ENCODE results near the gene NELFCD.
"Not testable (repeated sequence)": the region's sequence is repeated elsewhere in the genome, so short reads cannot be mapped to it uniquely, and the experiment has no call there.

NELFCD gene

DNA sequence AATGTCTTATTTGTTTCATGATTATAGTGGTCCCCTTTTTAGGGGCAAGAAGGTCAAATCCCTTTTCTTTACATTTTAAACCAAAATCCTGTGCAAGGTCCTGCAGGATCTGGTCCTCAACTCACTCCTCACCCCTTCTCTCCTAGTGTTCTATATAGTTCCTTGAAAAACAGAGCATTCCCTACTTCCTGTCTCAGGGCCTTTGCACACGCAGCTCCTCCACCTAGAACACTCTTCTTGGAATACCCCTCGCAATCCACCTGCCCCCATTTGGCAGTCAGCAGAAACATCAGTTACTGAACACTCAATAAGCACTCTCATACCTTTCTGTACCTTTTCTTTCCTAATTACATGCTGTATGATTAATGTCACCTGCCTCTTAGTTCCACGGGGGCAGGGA is 54.3 kb downstream of the NELFCD start:
- no peak overlapping the region for H3K4me2 ChIP-seq (ENCODE audit: low read depth, low read length, poor library complexity, severe bottlenecking)
- peaks cover 55% of the 10 kb centered on the region for H3F3A ChIP-seq (ENCODE audit: insufficient read depth)
- H3K4me3 ChIP-seq (ENCODE audit: insufficient read depth, low read length, poor library complexity, severe bottlenecking) = no peak overlapping the region
- no peaks in the 10 kb centered on the region for H3K9me2 ChIP-seq (replicated peaks; ENCODE audit: insufficient read depth, low read length)
- peaks cover 13% of the 10 kb centered on the region; the same call in 1 of the 2 replicates for H4K20me1 ChIP-seq (ENCODE audit: low read depth, low read length)
- TF ChIP-seq, protein P1, sequence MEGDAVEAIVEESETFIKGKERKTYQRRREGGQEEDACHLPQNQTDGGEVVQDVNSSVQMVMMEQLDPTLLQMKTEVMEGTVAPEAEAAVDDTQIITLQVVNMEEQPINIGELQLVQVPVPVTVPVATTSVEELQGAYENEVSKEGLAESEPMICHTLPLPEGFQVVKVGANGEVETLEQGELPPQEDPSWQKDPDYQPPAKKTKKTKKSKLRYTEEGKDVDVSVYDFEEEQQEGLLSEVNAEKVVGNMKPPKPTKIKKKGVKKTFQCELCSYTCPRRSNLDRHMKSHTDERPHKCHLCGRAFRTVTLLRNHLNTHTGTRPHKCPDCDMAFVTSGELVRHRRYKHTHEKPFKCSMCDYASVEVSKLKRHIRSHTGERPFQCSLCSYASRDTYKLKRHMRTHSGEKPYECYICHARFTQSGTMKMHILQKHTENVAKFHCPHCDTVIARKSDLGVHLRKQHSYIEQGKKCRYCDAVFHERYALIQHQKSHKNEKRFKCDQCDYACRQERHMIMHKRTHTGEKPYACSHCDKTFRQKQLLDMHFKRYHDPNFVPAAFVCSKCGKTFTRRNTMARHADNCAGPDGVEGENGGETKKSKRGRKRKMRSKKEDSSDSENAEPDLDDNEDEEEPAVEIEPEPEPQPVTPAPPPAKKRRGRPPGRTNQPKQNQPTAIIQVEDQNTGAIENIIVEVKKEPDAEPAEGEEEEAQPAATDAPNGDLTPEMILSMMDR (IDR thresholded peaks at IDR 0.05; ENCODE audit: insufficient read depth, low read length, poor library complexity, severe bottlenecking) = no peak
- no peak for TF ChIP-seq EZH2phosphoT487 (conservative IDR thresholded peaks at IDR 0.05; ENCODE audit: low read length)
- H3K27me3 ChIP-seq (ENCODE audit: low read length) = no peaks in the 10 kb centered on the region
- H3K79me2 ChIP-seq (ENCODE audit: insufficient read depth, low read length) = peaks cover 54% of the 10 kb centered on the region
- no peaks in the 10 kb centered on the region for H3K9me3 ChIP-seq (ENCODE audit: insufficient read depth, low read length)
- no peak overlapping the region for H3K27ac ChIP-seq (ENCODE audit: low read depth, low read length)
- no peak overlapping the region for H2AFZ ChIP-seq (ENCODE audit: low read depth, low read length, severe bottlenecking)
- no peak overlapping the region for H3K9ac ChIP-seq (ENCODE audit: low read length)
- H3K36me3 ChIP-seq (ENCODE audit: low read length) = peaks cover 47% of the 10 kb centered on the region

DNA sequence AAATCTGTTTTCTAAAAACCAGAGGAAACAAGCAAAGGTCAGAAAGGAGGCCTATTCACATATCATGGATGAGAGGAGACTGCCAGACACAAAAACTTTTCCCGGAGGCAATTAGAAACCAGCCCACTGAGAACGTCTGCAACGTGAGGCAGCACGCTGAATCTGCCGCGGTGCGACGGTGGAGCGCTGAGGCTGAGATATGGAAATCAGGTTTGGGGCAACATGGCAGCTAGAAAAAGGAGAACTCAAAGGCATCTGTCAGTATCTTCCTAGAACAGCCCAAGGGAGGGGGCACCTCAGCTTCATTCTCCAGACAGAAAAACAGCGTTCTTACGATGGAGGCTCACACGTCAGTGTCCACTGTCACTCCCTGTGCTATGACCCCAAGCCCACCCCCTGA is 56.3 kb downstream of the NELFCD start:
- Histone ChIP-seq H3K9ac (ENCODE audit: low read length) (no peak overlapping the region), H3K9me2 (replicated peaks; ENCODE audit: insufficient read depth, low read length) (no peaks in the 10 kb centered on the region), H3K4me3 (ENCODE audit: insufficient read depth, low read length, poor library complexity, severe bottlenecking) (no peak overlapping the region), H3K36me3 (ENCODE audit: low read length) (peaks cover 39% of the 10 kb centered on the region), H3K27me3 (ENCODE audit: low read length) (no peaks in the 10 kb centered on the region), H3K4me2 (ENCODE audit: low read depth, low read length, poor library complexity, severe bottlenecking) (no peak overlapping the region), H3K79me2 (ENCODE audit: insufficient read depth, low read length) (peaks cover 56% of the 10 kb centered on the region), H3K9me3 (ENCODE audit: insufficient read depth, low read length) (no peaks in the 10 kb centered on the region), H4K20me1 (ENCODE audit: low read depth, low read length) (peaks cover 23% of the 10 kb centered on the region; the same call in 1 of the 2 replicates), H2AFZ (ENCODE audit: low read depth, low read length, severe bottlenecking) (no peak overlapping the region), H3K27ac (ENCODE audit: low read depth, low read length) (no peak overlapping the region), H3F3A (ENCODE audit: insufficient read depth) (peaks cover 50% of the 10 kb centered on the region)
- TF ChIP-seq EZH2phosphoT487 (conservative IDR thresholded peaks at IDR 0.05; ENCODE audit: low read length) = no peak
- TF ChIP-seq, protein P1 (IDR thresholded peaks at IDR 0.05; ENCODE audit: insufficient read depth, low read length, poor library complexity, severe bottlenecking) = no peak

DNA sequence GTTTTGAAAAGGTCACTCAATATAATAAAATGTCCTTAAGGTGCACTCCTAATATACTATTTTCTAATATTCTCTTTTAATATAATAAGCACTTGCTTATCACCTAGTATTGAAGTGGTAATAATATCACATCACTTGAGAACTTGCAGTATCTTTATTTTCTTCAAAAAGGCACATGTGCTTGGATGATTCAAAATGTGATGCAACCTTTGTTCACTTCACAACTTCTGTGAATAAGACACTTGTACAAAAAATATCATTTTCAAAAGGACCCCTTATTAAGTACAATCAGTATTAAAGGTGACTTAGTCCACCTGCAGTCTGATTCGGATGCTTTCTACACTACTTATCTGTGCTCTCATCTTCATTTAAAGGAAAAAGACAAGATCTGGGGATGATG is 58.2 kb downstream of the NELFCD start:
- peaks cover 59% of the 10 kb centered on the region for H3K79me2 ChIP-seq (ENCODE audit: insufficient read depth, low read length)
- H4K20me1 ChIP-seq (ENCODE audit: low read depth, low read length) = peaks cover 23% of the 10 kb centered on the region; the same call in 1 of the 2 replicates
- no peak overlapping the region for H2AFZ ChIP-seq (ENCODE audit: low read depth, low read length, severe bottlenecking)
- TF ChIP-seq EZH2phosphoT487 (conservative IDR thresholded peaks at IDR 0.05; ENCODE audit: low read length) = no peak
- no peaks in the 10 kb centered on the region for H3K9me2 ChIP-seq (replicated peaks; ENCODE audit: insufficient read depth, low read length)
- peak overlapping the region; percentile 20 for H3K4me3 ChIP-seq (ENCODE audit: insufficient read depth, low read length, poor library complexity, severe bottlenecking)
- H3K36me3 ChIP-seq (ENCODE audit: low read length) = peaks cover 35% of the 10 kb centered on the region; the same call in 1 of the 2 replicates
- H3K27me3 ChIP-seq (ENCODE audit: low read length) = no peaks in the 10 kb centered on the region
- peak overlapping the region; percentile 93 for H3K4me2 ChIP-seq (ENCODE audit: low read depth, low read length, poor library complexity, severe bottlenecking)
- H3K9ac ChIP-seq (ENCODE audit: low read length) = peak overlapping the region; percentile 94; the same call in 1 of the 2 replicates
- H3K9me3 ChIP-seq (ENCODE audit: insufficient read depth, low read length) = no peaks in the 10 kb centered on the region
- peak overlapping the region; percentile 1; the same call in 1 of the 2 replicates for H3K27ac ChIP-seq (ENCODE audit: low read depth, low read length)
- peaks cover 43% of the 10 kb centered on the region for H3F3A ChIP-seq (ENCODE audit: insufficient read depth)

DNA sequence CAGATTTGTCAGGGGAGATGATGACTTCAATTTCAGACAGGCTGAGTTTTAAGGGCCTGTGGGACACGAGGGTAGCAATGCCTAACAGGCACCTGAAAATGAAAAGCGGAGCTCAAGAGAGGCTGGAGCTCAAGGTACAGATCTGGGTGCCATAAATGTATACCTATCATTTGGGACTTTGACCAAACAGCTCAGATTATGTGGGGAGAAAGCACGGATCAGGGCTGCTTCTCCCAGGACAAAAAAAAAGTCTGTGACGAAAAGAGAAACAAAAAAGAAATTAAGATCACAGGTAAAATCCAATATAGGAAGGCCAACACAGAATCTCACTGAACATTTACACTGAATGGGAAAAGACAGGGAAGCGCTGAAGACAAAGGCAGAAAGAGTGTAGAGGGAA is 59.6 kb downstream of the NELFCD start:
- no peaks in the 10 kb centered on the region for H3K27me3 ChIP-seq (ENCODE audit: low read length)
- peak overlapping the region; percentile 93 for H3K4me2 ChIP-seq (ENCODE audit: low read depth, low read length, poor library complexity, severe bottlenecking)
- no peaks in the 10 kb centered on the region for H3K9me3 ChIP-seq (ENCODE audit: insufficient read depth, low read length)
- H4K20me1 ChIP-seq (ENCODE audit: low read depth, low read length) = peaks cover 23% of the 10 kb centered on the region; the same call in 1 of the 2 replicates
- peaks cover 34% of the 10 kb centered on the region for H3F3A ChIP-seq (ENCODE audit: insufficient read depth)
- TF ChIP-seq, protein P1 (IDR thresholded peaks at IDR 0.05; ENCODE audit: insufficient read depth, low read length, poor library complexity, severe bottlenecking) = no peak
- no peak for TF ChIP-seq EZH2phosphoT487 (conservative IDR thresholded peaks at IDR 0.05; ENCODE audit: low read length)
- H3K4me3 ChIP-seq (ENCODE audit: insufficient read depth, low read length, poor library complexity, severe bottlenecking) = peak overlapping the region; percentile 89
- H3K36me3 ChIP-seq (ENCODE audit: low read length) = peaks cover 26% of the 10 kb centered on the region; the same call in 1 of the 2 replicates
- H3K27ac ChIP-seq (ENCODE audit: low read depth, low read length) = no peak overlapping the region
- no peaks in the 10 kb centered on the region for H3K9me2 ChIP-seq (replicated peaks; ENCODE audit: insufficient read depth, low read length)
- peaks cover 59% of the 10 kb centered on the region for H3K79me2 ChIP-seq (ENCODE audit: insufficient read depth, low read length)
- H2AFZ ChIP-seq (ENCODE audit: low read depth, low read length, severe bottlenecking) = no peak overlapping the region
- H3K9ac ChIP-seq (ENCODE audit: low read length) = peak overlapping the region; percentile 94

DNA sequence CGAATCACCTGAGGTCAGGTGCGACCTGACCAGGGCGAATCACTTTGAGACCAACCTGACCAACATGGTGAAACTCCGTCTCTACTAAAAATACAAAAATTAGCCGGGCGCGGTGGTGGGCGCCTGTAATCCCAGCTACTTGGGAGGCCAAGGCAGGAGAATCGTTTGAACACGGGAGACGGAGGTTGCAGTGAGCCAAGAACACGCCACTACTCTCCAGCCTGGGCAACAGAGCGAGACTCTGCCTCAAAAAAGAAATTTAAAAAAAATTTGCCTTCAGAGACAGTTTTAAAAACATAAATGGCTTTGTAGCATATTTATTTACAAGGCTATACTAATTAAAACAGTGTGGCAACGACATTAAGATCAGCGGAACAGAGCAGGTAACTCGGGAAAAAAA is 60.4 kb downstream of the NELFCD start:
- not testable (repeated sequence) for H2AFZ ChIP-seq (ENCODE audit: low read depth, low read length, severe bottlenecking); H3K9me2 ChIP-seq (replicated peaks; ENCODE audit: insufficient read depth, low read length); H3K27me3 ChIP-seq (ENCODE audit: low read length); H3K9me3 ChIP-seq (ENCODE audit: insufficient read depth, low read length)
- peak overlapping the region; percentile 63; the same call in 1 of the 2 replicates for H3K27ac ChIP-seq (ENCODE audit: low read depth, low read length)
- H3K9ac ChIP-seq (ENCODE audit: low read length) = peak overlapping the region; percentile 94
- H3K36me3 ChIP-seq (ENCODE audit: low read length) = peaks cover 19% of the 10 kb centered on the region; the same call in 1 of the 2 replicates
- peaks cover 23% of the 10 kb centered on the region; the same call in 1 of the 2 replicates for H4K20me1 ChIP-seq (ENCODE audit: low read depth, low read length)
- H3K4me3 ChIP-seq (ENCODE audit: insufficient read depth, low read length, poor library complexity, severe bottlenecking) = peak overlapping the region; percentile 89
- peaks cover 27% of the 10 kb centered on the region for H3F3A ChIP-seq (ENCODE audit: insufficient read depth)
- peaks cover 59% of the 10 kb centered on the region for H3K79me2 ChIP-seq (ENCODE audit: insufficient read depth, low read length)
- H3K4me2 ChIP-seq (ENCODE audit: low read depth, low read length, poor library complexity, severe bottlenecking) = peak overlapping the region; percentile 93

All from SU-DHL-6 (cell line).